ENCODE data around the gene INTS11.

INTS11 gene

GRCh38 chr1:1361233-1361981 lies 36.9 kb upstream of the INTS11 start:
- Histone ChIP-seq H3K4me3 (no peak overlapping the region), H3K27ac (peak overlapping the region in 1 of 2 donors; percentile 95)
- no peak for DNase-seq (ENCODE audit: low spot score)
- TF ChIP-seq CTCF (IDR thresholded peaks at IDR 0.05): no peak

- peak overlapping the region; percentile 81 to 95 for H3K27ac ChIP-seq
- TF ChIP-seq CTCF (IDR thresholded peaks at IDR 0.05): no peak
- DNase-seq (ENCODE audit: low spot score): peak; percentile 90
- peak overlapping the region; percentile 25 for H3K4me3 ChIP-seq
Observed at GRCh38 chr1:1360506-1361169, 36.2 kb upstream of the INTS11 start.

GRCh38 chr1:1359664-1360468 lies 35.4 kb upstream of the INTS11 start:
- TF ChIP-seq CTCF (IDR thresholded peaks at IDR 0.05): no peak
- Histone ChIP-seq H3K4me3 (peak overlapping the region; percentile 25), H3K27ac (peak overlapping the region; percentile 81 to 95)
- no peak for DNase-seq (ENCODE audit: low spot score)

- DNase-seq (ENCODE audit: low spot score): no peak
- peak overlapping the region; percentile 78 for H3K4me3 ChIP-seq
- no peak for TF ChIP-seq CTCF (IDR thresholded peaks at IDR 0.05)
- H3K27ac ChIP-seq: peak overlapping the region; percentile 81 to 95
Observed at GRCh38 chr1:1359308-1359663, 34.8 kb upstream of the INTS11 start.

- DNase-seq (ENCODE audit: low spot score): no peak
- Histone ChIP-seq H3K27ac (peak within 1 kb of the TSS; percentile 81 to 95), H3K4me3 (peak within 1 kb of the TSS; percentile 78)
- TF ChIP-seq CTCF (IDR thresholded peaks at IDR 0.05): no peak
Observed at GRCh38 chr1:1358433-1359271, 34.2 kb upstream of the INTS11 start, which contains the start of gene MXRA8. MXRA8 (minus strand) TSS chr1:1358555; CDS start chr1:1358504, 51 bp downstream.

- TF ChIP-seq CTCF (IDR thresholded peaks at IDR 0.05): no peak
- Histone ChIP-seq H3K4me3 (peak overlapping the region; percentile 78), H3K27ac (peak overlapping the region; percentile 81 to 95)
- no peak for DNase-seq (ENCODE audit: low spot score)
Observed at GRCh38 chr1:1357871-1358432, 33.5 kb upstream of the INTS11 start.
